Loucy (cell line): ENCODE data around the gene DDIT3.

Experiments
- H2AFZ ChIP-seq: fragments of 200-600 bp; sonication (generic); 2 replicates; pipeline ENCODE4 v1.6.0; 2016; ENCODE audit warnings: antibody characterized with exemption, mild to moderate bottlenecking, low read length, moderate library complexity
- H3F3A ChIP-seq: fragments of 200-600 bp; 2 replicates; pipeline ENCODE4 v1.6.0; 2016; ENCODE audit warnings: antibody characterized with exemption, low read depth, mild to moderate bottlenecking
- H3K27me3 ChIP-seq: fragments of 200-600 bp; sonication (generic); 2 replicates; pipeline ENCODE4 v1.6.1; 2014; ENCODE audit warnings: low read length, mild to moderate bottlenecking; ENCODE audit not compliant: insufficient read depth, poor library complexity, severe bottlenecking
- H3K36me3 ChIP-seq: fragments of 200-600 bp; sonication (generic); 2 replicates; pipeline ENCODE4 v1.6.1; 2016; ENCODE audit warnings: low read length; ENCODE audit not compliant: insufficient read depth
- H3K4me1 ChIP-seq: fragments of 200-600 bp; sonication (generic); 2 replicates; pipeline ENCODE4 v1.5.1; 2014; ENCODE audit warnings: low read length, mild to moderate bottlenecking; ENCODE audit not compliant: insufficient read depth, poor library complexity, severe bottlenecking
- H3K4me2 ChIP-seq: fragments of 200-600 bp; sonication (generic); 2 replicates; pipeline ENCODE4 v1.6.0; 2014; ENCODE audit warnings: antibody characterized with exemption, low read length, low read depth, mild to moderate bottlenecking; ENCODE audit not compliant: poor library complexity, severe bottlenecking
- H3K4me3 ChIP-seq: fragments of 200-600 bp; sonication (generic); 2 replicates; pipeline ENCODE4 v1.5.1; 2014; ENCODE audit warnings: low read length, mild to moderate bottlenecking, mixed read lengths; ENCODE audit not compliant: poor library complexity, severe bottlenecking
- H3K79me2 ChIP-seq: fragments of 200-600 bp; sonication (generic); 2 replicates; pipeline ENCODE4 v1.6.1; 2014; ENCODE audit warnings: low read length; ENCODE audit not compliant: insufficient read depth
- H3K9ac ChIP-seq: fragments of 200-600 bp; sonication (generic); 2 replicates; pipeline ENCODE4 v1.6.0; 2014; ENCODE audit warnings: mild to moderate bottlenecking, low read depth, low read length, moderate library complexity; ENCODE audit not compliant: poor library complexity, severe bottlenecking
- H3K9me2 ChIP-seq: fragments of 200-600 bp; sonication (generic); replicated peaks from 2 replicates; pipeline ENCODE4 v1.6.1; 2016; ENCODE audit warnings: low read depth, low read length, mixed read lengths
- H3K9me3 ChIP-seq: fragments of 200-600 bp; sonication (generic); 2 replicates; pipeline ENCODE4 v1.6.1; 2014; ENCODE audit warnings: mild to moderate bottlenecking, antibody characterized with exemption, low read length, low read depth; ENCODE audit not compliant: insufficient read depth
- H4K20me1 ChIP-seq: fragments of 200-600 bp; sonication (generic); 2 replicates; pipeline ENCODE4 v1.6.0; 2014; ENCODE audit warnings: antibody characterized with exemption, low read length, mild to moderate bottlenecking; ENCODE audit not compliant: insufficient read depth, poor library complexity, severe bottlenecking
- CTCF ChIP-seq: fragments of 200-600 bp; sonication (generic); conservative IDR thresholded peaks from 2 replicates; pipeline ENCODE4 v1.5.1; 2014; ENCODE audit warnings: mild to moderate bottlenecking, antibody characterized with exemption, low read length
- EZH2phosphoT487 ChIP-seq: fragments of 200-600 bp; IDR thresholded peaks from 2 replicates; pipeline ENCODE4 v1.6.1; 2018; ENCODE audit warnings: antibody characterized with exemption, mild to moderate bottlenecking, moderate library complexity, borderline replicate concordance

Gene DDIT3

GRCh38 chr12:57467212-57467874 is 53.0 kb downstream of the DDIT3 start:
- H3K9me3 ChIP-seq: no peaks in the 10 kb centered on the region
- H3K36me3 ChIP-seq: no peaks in the 10 kb centered on the region
- no peaks in the 10 kb centered on the region for H3K27me3 ChIP-seq
- H3K9me2 ChIP-seq: no peaks in the 10 kb centered on the region
- no peak overlapping the region for H2AFZ ChIP-seq
- H3K4me2 ChIP-seq: no peak overlapping the region
- no peaks in the 10 kb centered on the region for H3K79me2 ChIP-seq
- TF ChIP-seq CTCF (no peak), EZH2phosphoT487 (no peak)
- H3K4me3 ChIP-seq: no peak overlapping the region
- H3K4me1 ChIP-seq: peaks cover 4% of the 10 kb centered on the region
- no peaks in the 10 kb centered on the region for H4K20me1 ChIP-seq
- no peak overlapping the region for H3K9ac ChIP-seq
- H3F3A ChIP-seq: no peaks in the 10 kb centered on the region
